ENCODE data around the gene TMA7. TPM values are rescaled to one million over a fixed set of nuclear protein-coding genes. Genes with fewer than 3 reads are reported as not detected.

Gene TMA7
- total and polyA plus RNA-seq, 4 donors, result 152 to 985 (median 239) TPM

GRCh38 chr3:48408823-48409281, 31.2 kb upstream of the TMA7 start:
- DNase-seq (peak in 1 of 3 donors; percentile 9), ATAC-seq (ENCODE audit: insufficient read depth, low FRiP score) (no peak)
- Histone ChIP-seq H3K27me3 (ENCODE audit: control insufficient read depth in 3 of 3, insufficient read depth in 3 of 3, low read length in 2 of 3) (no peaks in the 10 kb centered on the region), H3K9me3 (ENCODE audit: control insufficient read depth in 4 of 4, insufficient read depth in 3 of 4, low read length in 3 of 4) (no peaks in the 10 kb centered on the region), H3K4me3 (no peak overlapping the region), H3K4me1 (ENCODE audit: control insufficient read depth in 5 of 5, insufficient read depth in 5 of 5, low read length in 5 of 5) (no peaks in the 10 kb centered on the region), H3K27ac (ENCODE audit: low read depth in 1 of 2, low read length in 1 of 2) (no peak overlapping the region), H3K36me3 (ENCODE audit: control insufficient read depth in 4 of 4, insufficient read depth in 4 of 4, low read length in 4 of 4) (peaks cover 10 to 71% (median 41%) of the 10 kb centered on the region in 4 donors), H3K9ac (ENCODE audit: insufficient read depth in 1 of 2, low read length in 2 of 2) (no peak overlapping the region)
- TF ChIP-seq CTCF (IDR thresholded peaks at IDR 0.05; ENCODE audit: control extremely low read depth, extremely low read depth), result no peak
- WGBS, 2 donors, result 86 to 96% methylated on average over 4 of the region's 4 CpGs

- Histone ChIP-seq H3K9ac (ENCODE audit: insufficient read depth in 1 of 2, low read length in 2 of 2) (no peak overlapping the region), H3K9me3 (ENCODE audit: control insufficient read depth in 4 of 4, insufficient read depth in 3 of 4, low read length in 3 of 4) (no peaks in the 10 kb centered on the region), H3K4me1 (ENCODE audit: control insufficient read depth in 5 of 5, insufficient read depth in 5 of 5, low read length in 5 of 5) (no peaks in the 10 kb centered on the region), H3K36me3 (ENCODE audit: control insufficient read depth in 4 of 4, insufficient read depth in 4 of 4, low read length in 4 of 4) (peaks cover 10 to 72% (median 41%) of the 10 kb centered on the region in 4 donors), H3K4me3 (no peak overlapping the region), H3K27me3 (ENCODE audit: control insufficient read depth in 3 of 3, insufficient read depth in 3 of 3, low read length in 2 of 3) (no peaks in the 10 kb centered on the region), H3K27ac (ENCODE audit: low read depth in 1 of 2, low read length in 1 of 2) (no peak overlapping the region)
- ATAC-seq (ENCODE audit: insufficient read depth, low FRiP score), result no peak
- WGBS, 2 donors, result 95 to 96% methylated on average over 31 of the region's 31 CpGs
- DNase-seq, result peak in 1 of 3 donors; percentile 8
- TF ChIP-seq CTCF (IDR thresholded peaks at IDR 0.05; ENCODE audit: control extremely low read depth, extremely low read depth), result no peak
Observed at GRCh38 chr3:48409291-48410201, 30.5 kb upstream of the TMA7 start.

GRCh38 chr3:48410205-48411040, 29.6 kb upstream of the TMA7 start:
- peaks cover 10 to 77% (median 42%) of the 10 kb centered on the region in 4 donors for H3K36me3 ChIP-seq (ENCODE audit: control insufficient read depth in 4 of 4, insufficient read depth in 4 of 4, low read length in 4 of 4)
- ATAC-seq (ENCODE audit: insufficient read depth, low FRiP score), result no peak
- H3K27me3 ChIP-seq (ENCODE audit: control insufficient read depth in 3 of 3, insufficient read depth in 3 of 3, low read length in 2 of 3), result no peaks in the 10 kb centered on the region
- no peak overlapping the region for H3K27ac ChIP-seq (ENCODE audit: low read depth in 1 of 2, low read length in 1 of 2)
- H3K9me3 ChIP-seq (ENCODE audit: control insufficient read depth in 4 of 4, insufficient read depth in 3 of 4, low read length in 3 of 4), result no peaks in the 10 kb centered on the region
- peak in 1 of 3 donors; percentile 9 for DNase-seq
- H3K4me3 ChIP-seq, result no peak overlapping the region
- H3K9ac ChIP-seq (ENCODE audit: insufficient read depth in 1 of 2, low read length in 2 of 2), result no peak overlapping the region
- no peak for TF ChIP-seq CTCF (IDR thresholded peaks at IDR 0.05; ENCODE audit: control extremely low read depth, extremely low read depth)
- WGBS, 2 donors, result 95 to 97% methylated on average over 15 to 16 of the region's 16 CpGs
- no peaks in the 10 kb centered on the region for H3K4me1 ChIP-seq (ENCODE audit: control insufficient read depth in 5 of 5, insufficient read depth in 5 of 5, low read length in 5 of 5)
